DND-41 (cell line): ENCODE measurements around the gene TBC1D8.

Experiments used
- EZH2 ChIP-seq: IDR thresholded peaks from 3 replicates; pipeline ENCODE4 v1.6.1; 2012; ENCODE audit warnings: borderline replicate concordance, low read depth, mild to moderate bottlenecking, moderate library complexity, low read length, inconsistent platforms; ENCODE audit not compliant: severe bottlenecking
- TF ChIP-seq, protein P1 (sequence below): IDR thresholded peaks from 2 replicates; pipeline ENCODE4 v1.5.1; 2012; ENCODE audit warnings: borderline replicate concordance, low read length, moderate library complexity, mild to moderate bottlenecking; ENCODE audit not compliant: poor library complexity, severe bottlenecking; ENCODE audit errors: extremely low read depth

DNA sequence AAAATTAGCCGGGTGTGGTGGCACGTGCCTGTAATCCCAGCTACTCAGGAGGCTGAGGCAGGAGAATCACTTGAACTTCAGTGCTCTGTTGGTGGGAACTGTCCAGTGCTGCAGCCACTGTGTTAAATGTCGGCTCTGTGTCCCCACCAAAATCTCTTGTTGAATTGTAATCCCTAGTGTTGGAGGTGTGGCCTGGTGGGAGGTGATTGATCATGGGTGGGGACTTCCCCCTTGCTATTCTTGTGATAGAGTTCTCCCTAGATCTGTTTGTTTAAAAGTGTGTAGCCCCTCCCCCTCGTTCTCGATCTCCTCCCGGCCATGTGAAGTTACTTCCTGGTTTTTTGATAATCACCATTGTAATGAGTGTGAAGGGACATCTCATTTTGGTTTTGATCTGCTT, 158.9 kb downstream of the TBC1D8 start:
- TF ChIP-seq, protein P1, sequence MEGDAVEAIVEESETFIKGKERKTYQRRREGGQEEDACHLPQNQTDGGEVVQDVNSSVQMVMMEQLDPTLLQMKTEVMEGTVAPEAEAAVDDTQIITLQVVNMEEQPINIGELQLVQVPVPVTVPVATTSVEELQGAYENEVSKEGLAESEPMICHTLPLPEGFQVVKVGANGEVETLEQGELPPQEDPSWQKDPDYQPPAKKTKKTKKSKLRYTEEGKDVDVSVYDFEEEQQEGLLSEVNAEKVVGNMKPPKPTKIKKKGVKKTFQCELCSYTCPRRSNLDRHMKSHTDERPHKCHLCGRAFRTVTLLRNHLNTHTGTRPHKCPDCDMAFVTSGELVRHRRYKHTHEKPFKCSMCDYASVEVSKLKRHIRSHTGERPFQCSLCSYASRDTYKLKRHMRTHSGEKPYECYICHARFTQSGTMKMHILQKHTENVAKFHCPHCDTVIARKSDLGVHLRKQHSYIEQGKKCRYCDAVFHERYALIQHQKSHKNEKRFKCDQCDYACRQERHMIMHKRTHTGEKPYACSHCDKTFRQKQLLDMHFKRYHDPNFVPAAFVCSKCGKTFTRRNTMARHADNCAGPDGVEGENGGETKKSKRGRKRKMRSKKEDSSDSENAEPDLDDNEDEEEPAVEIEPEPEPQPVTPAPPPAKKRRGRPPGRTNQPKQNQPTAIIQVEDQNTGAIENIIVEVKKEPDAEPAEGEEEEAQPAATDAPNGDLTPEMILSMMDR = no peak
- TF ChIP-seq EZH2 = no peak
